DOHH2 (cell line): ENCODE data around the gene NBAS.

ENCODE experiments used
- H3F3A ChIP-seq: fragments of 200-600 bp; sonication (generic), shearing (Covaris generic); 2 replicates; pipeline ENCODE4 v1.6.0; 2016; ENCODE audit warnings: antibody characterized with exemption, mild to moderate bottlenecking; ENCODE audit not compliant: control insufficient read depth, insufficient read depth
- H3K27ac ChIP-seq: fragments of 200-600 bp; sonication (generic); 2 replicates; pipeline ENCODE4 v1.5.1; 2014; ENCODE audit warnings: low read depth, mild to moderate bottlenecking, low read length, moderate library complexity
- H3K27me3 ChIP-seq: fragments of 200-600 bp; sonication (generic); 2 replicates; pipeline ENCODE4 v1.6.1; 2014; ENCODE audit warnings: mild to moderate bottlenecking, low read length, mixed read lengths; ENCODE audit not compliant: control insufficient read depth
- H3K36me3 ChIP-seq: fragments of 200-600 bp; sonication (generic); 2 replicates; pipeline ENCODE4 v1.6.1; 2014; ENCODE audit warnings: mild to moderate bottlenecking, low read length, moderate library complexity, mixed read lengths; ENCODE audit not compliant: control insufficient read depth
- H3K4me1 ChIP-seq: fragments of 200-600 bp; sonication (generic); 2 replicates; pipeline ENCODE4 v1.6.1; 2014; ENCODE audit warnings: mild to moderate bottlenecking, low read length, mixed read lengths; ENCODE audit not compliant: control insufficient read depth
- H3K4me2 ChIP-seq: fragments of 200-600 bp; sonication (generic); 2 replicates; pipeline ENCODE4 v1.6.0; 2014; ENCODE audit warnings: mild to moderate bottlenecking, low read length, moderate library complexity
- H3K4me3 ChIP-seq: fragments of 200-600 bp; sonication (generic); 2 replicates; pipeline ENCODE4 v1.5.1; 2014; ENCODE audit warnings: mild to moderate bottlenecking, low read length, mixed read lengths
- H3K79me2 ChIP-seq: fragments of 200-600 bp; sonication (generic); 2 replicates; pipeline ENCODE4 v1.6.1; 2014; ENCODE audit warnings: mild to moderate bottlenecking, low read length, mixed read lengths; ENCODE audit not compliant: control insufficient read depth
- H3K9me2 ChIP-seq: fragments of 200-600 bp; sonication (generic); replicated peaks from 2 replicates; pipeline ENCODE4 v1.6.1; 2014; ENCODE audit warnings: mild to moderate bottlenecking, low read length, mixed read lengths; ENCODE audit not compliant: control insufficient read depth
- H3K9me3 ChIP-seq: fragments of 200-600 bp; sonication (generic); 2 replicates; pipeline ENCODE4 v1.6.1; 2014; ENCODE audit warnings: antibody characterized with exemption, low read length, mixed read lengths; ENCODE audit not compliant: control insufficient read depth, insufficient read depth
- H4K20me1 ChIP-seq: fragments of 200-600 bp; sonication (generic); 2 replicates; pipeline ENCODE4 v1.6.0; 2014; ENCODE audit warnings: low read depth, mild to moderate bottlenecking, antibody characterized with exemption, low read length, moderate library complexity; ENCODE audit not compliant: control insufficient read depth, insufficient read depth
- CTCF ChIP-seq: fragments of 200-600 bp; sonication (generic); IDR thresholded peaks from one replicate; pipeline ENCODE4 v1.5.1; 2014; ENCODE audit warnings: antibody characterized with exemption, mild to moderate bottlenecking, low read depth, low read length; ENCODE audit not compliant: poor library complexity, severe bottlenecking
- EZH2phosphoT487 ChIP-seq: fragments of 200-600 bp; sonication (generic); IDR thresholded peaks from 2 replicates; pipeline ENCODE4 v1.6.1; 2017; ENCODE audit warnings: borderline replicate concordance, mild to moderate bottlenecking, antibody characterized with exemption, low read length, moderate library complexity, mixed read lengths

Gene NBAS

GRCh38 chr2:15608392-15608761, 47.2 kb upstream of the NBAS start:
- peaks cover 71% of the 10 kb centered on the region for H3K36me3 ChIP-seq
- H3K27me3 ChIP-seq: no peaks in the 10 kb centered on the region

DNA sequence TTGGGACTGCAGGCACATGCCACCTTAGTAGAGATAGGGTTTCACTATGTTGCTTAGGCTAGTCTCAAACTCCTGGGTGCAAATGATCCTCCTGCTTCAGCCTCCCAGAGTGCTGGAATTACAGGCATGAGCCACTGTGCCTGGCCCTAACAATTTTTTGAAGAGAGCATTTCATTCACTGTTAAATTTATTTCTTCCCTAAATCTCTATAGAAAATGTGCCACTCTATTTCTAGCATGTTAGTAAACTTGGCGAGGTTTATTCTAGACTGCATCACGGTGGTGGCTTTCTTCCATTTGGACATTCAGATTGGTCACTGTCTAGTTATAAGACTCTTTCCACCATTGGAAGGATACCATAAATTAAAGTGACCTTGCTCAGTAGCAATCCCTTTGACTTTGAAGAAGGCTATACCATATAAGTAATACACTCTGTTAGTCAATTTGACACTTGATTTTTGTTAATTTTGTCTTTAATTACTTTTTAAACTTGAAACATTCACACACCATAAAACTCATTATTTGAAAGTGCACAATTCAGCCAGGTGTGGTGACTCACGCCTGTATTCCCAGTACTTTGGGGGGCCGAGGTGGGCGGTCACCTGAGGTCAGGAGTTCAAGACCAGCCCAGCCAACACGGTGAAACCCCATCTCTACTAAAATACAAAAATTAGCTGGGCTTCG, 46.7 kb upstream of the NBAS start:
- no peaks in the 10 kb centered on the region for H3K9me2 ChIP-seq
- no peak for TF ChIP-seq EZH2phosphoT487
- no peak for TF ChIP-seq CTCF
- no peak overlapping the region for H3K27ac ChIP-seq
- no peaks in the 10 kb centered on the region for H3K79me2 ChIP-seq
- no peaks in the 10 kb centered on the region for H3K9me3 ChIP-seq
- H3K4me2 ChIP-seq: no peak overlapping the region
- no peaks in the 10 kb centered on the region for H4K20me1 ChIP-seq
- no peaks in the 10 kb centered on the region for H3K4me1 ChIP-seq
- H3K36me3 ChIP-seq: peaks cover 74% of the 10 kb centered on the region
- H3K27me3 ChIP-seq: no peaks in the 10 kb centered on the region
- H3K4me3 ChIP-seq: no peak overlapping the region
- no peaks in the 10 kb centered on the region for H3F3A ChIP-seq

More at GRCh38 chr2:15608392-15608761, 47.2 kb upstream of the NBAS start:
- no peaks in the 10 kb centered on the region for H3K79me2 ChIP-seq
- H3K4me1 ChIP-seq: no peaks in the 10 kb centered on the region
- no peaks in the 10 kb centered on the region for H3K9me3 ChIP-seq
- no peaks in the 10 kb centered on the region for H4K20me1 ChIP-seq
- no peak overlapping the region for H3K27ac ChIP-seq
- peaks cover 4% of the 10 kb centered on the region; the same call in 1 of the 2 replicates for H3F3A ChIP-seq
- H3K4me3 ChIP-seq: no peak overlapping the region
- H3K9me2 ChIP-seq: no peaks in the 10 kb centered on the region
- TF ChIP-seq EZH2phosphoT487: no peak
- no peak for TF ChIP-seq CTCF
- H3K4me2 ChIP-seq: no peak overlapping the region

- TF ChIP-seq CTCF: no peak
- TF ChIP-seq EZH2phosphoT487: no peak
- Histone ChIP-seq H3K9me3 (no peaks in the 10 kb centered on the region), H3F3A (no peaks in the 10 kb centered on the region), H3K4me1 (no peaks in the 10 kb centered on the region), H3K4me2 (no peak overlapping the region), H3K4me3 (no peak overlapping the region), H3K36me3 (peaks cover 85% of the 10 kb centered on the region), H3K27me3 (no peaks in the 10 kb centered on the region), H4K20me1 (no peaks in the 10 kb centered on the region), H3K9me2 (no peaks in the 10 kb centered on the region), H3K79me2 (no peaks in the 10 kb centered on the region), H3K27ac (no peak overlapping the region)
Measured at GRCh38 chr2:15606481-15607441, 45.6 kb upstream of the NBAS start.
